HG02943 (cell line): Measurements from ENCODE around the gene MARK2.
"Not testable (repeated sequence)": the region's sequence is repeated elsewhere in the genome, so short reads cannot be mapped to it uniquely, and the experiment has no call there.

ENCODE experiments used
- ATAC-seq: cut with Tn5 transposase; IDR thresholded peaks from one replicate; pipeline ENCODE4 v1.9.1; 2021; ENCODE audit warnings: mild to moderate bottlenecking, low read depth, moderate library complexity; ENCODE audit not compliant: unreplicated experiment

The MARK2 gene

GRCh38 chr11:63838678-63839507 is at the start of gene MARK2:
Gene MARK2 (plus strand): TSS chr11:63839110. CDS start chr11:63839507, 397 bp downstream.
- ATAC-seq = peak; percentile 72

- no peak for ATAC-seq
Measured at GRCh38 chr11:63791495-63792167, 47.3 kb upstream of the MARK2 start.

GRCh38 chr11:63793161-63793560 is 45.7 kb upstream of the MARK2 start:
- ATAC-seq = no peak

GRCh38 chr11:63795066-63795465 is 43.8 kb upstream of the MARK2 start:
- no peak for ATAC-seq

GRCh38 chr11:63800921-63801320 is 38.0 kb upstream of the MARK2 start:
- ATAC-seq = no peak

GRCh38 chr11:63802637-63803414 is 36.1 kb upstream of the MARK2 start:
- no peak for ATAC-seq

GRCh38 chr11:63804259-63804658 is 34.7 kb upstream of the MARK2 start:
- ATAC-seq = no peak

GRCh38 chr11:63805844-63806415 is 33.0 kb upstream of the MARK2 start:
- ATAC-seq = no peak

- ATAC-seq = not testable (repeated sequence)
Measured at GRCh38 chr11:63810383-63810782, 28.5 kb upstream of the MARK2 start.

- no peak for ATAC-seq
Measured at GRCh38 chr11:63811522-63811921, 27.4 kb upstream of the MARK2 start.

- ATAC-seq = peak; percentile 78
Measured at GRCh38 chr11:63813035-63813562, 25.8 kb upstream of the MARK2 start, which contains the start of gene SPINDOC. Gene SPINDOC (plus strand): TSS chr11:63813456. CDS start chr11:63813687, 231 bp downstream.

GRCh38 chr11:63813563-63814382 is 25.1 kb upstream of the MARK2 start:
- ATAC-seq = peak; percentile 35

GRCh38 chr11:63814383-63814736 is 24.6 kb upstream of the MARK2 start:
- no peak for ATAC-seq

- no peak for ATAC-seq
Measured at GRCh38 chr11:63816166-63816565, 22.7 kb upstream of the MARK2 start.

GRCh38 chr11:63816732-63817131 is 22.2 kb upstream of the MARK2 start:
- ATAC-seq = no peak

GRCh38 chr11:63817758-63818498 is 21.0 kb upstream of the MARK2 start:
- ATAC-seq = no peak

GRCh38 chr11:63818609-63819008 is 20.3 kb upstream of the MARK2 start:
- ATAC-seq = no peak

GRCh38 chr11:63821411-63821810 is 17.5 kb upstream of the MARK2 start:
- ATAC-seq = no peak
